HepG2 (cell line): ENCODE measurements around the gene PCDHB1. TPM values are rescaled to one million over a fixed set of nuclear protein-coding genes. Genes with fewer than 3 reads are reported as not detected.
A peak's percentile ranks its signal among the peaks of the same experiment; 100 is the strongest.

Experiments used
- BRCA1 ChIP-seq: sonication (generic); formaldehyde crosslinking; IDR thresholded peaks from 2 replicates; pipeline ENCODE4 v1.4.0; 2020; ENCODE audit warnings: missing genetic modification reagents
- CENPX ChIP-seq: sonication (generic); formaldehyde crosslinking; IDR thresholded peaks from 2 replicates; pipeline ENCODE4 v1.9.0; 2021; ENCODE audit warnings: mild to moderate bottlenecking, missing genetic modification reagents, moderate library complexity
- ETS1 ChIP-seq: sonication (generic); formaldehyde crosslinking; IDR thresholded peaks from 2 replicates; pipeline ENCODE4 v1.4.0; 2020; ENCODE audit warnings: missing genetic modification reagents
- ETV5 ChIP-seq: IDR thresholded peaks from 2 replicates; pipeline ENCODE4 v1.6.1; 2018; ENCODE audit warnings: missing biosample characterization, missing genetic modification reagents, inconsistent platforms, borderline replicate concordance
- GABPA ChIP-seq, 2 experiments: IDR thresholded peaks; 2 replicates each; pipeline ENCODE4 v1.6.1; 2011 to 2016; ENCODE audit warnings: low read depth in 2 of 2, low read length in 1 of 2, missing biosample characterization in 1 of 2, missing genetic modification characterization in 1 of 2
- GFI1 ChIP-seq: sonication (generic); formaldehyde crosslinking; IDR thresholded peaks from 2 replicates; pipeline ENCODE4 v1.5.0; 2020; ENCODE audit warnings: missing genetic modification reagents, mild to moderate bottlenecking, borderline replicate concordance
- HNF4A ChIP-seq: sonication (generic); formaldehyde crosslinking; IDR thresholded peaks from 2 replicates; pipeline ENCODE4 v1.4.0; 2020; ENCODE audit warnings: missing genetic modification reagents
- HOXA3 ChIP-seq: sonication (generic); formaldehyde crosslinking; IDR thresholded peaks from 2 replicates; pipeline ENCODE4 v1.5.0; 2020; ENCODE audit warnings: missing genetic modification reagents
- KLF16 ChIP-seq, 2 experiments: sonication (generic) in 1 of 2; formaldehyde crosslinking in 1 of 2; IDR thresholded peaks; 2 replicates each; pipeline versions ENCODE4 v1.6.1 to v1.8.0; 2016 to 2023; ENCODE audit warnings: missing genetic modification reagents in 2 of 2, missing compliant biosample characterization in 1 of 2
- MTF2 ChIP-seq: sonication (generic); formaldehyde crosslinking; IDR thresholded peaks from 2 replicates; pipeline ENCODE4 v1.5.0; 2020; ENCODE audit warnings: missing genetic modification reagents, borderline replicate concordance
- NKX3-1 ChIP-seq: sonication (generic); formaldehyde crosslinking; IDR thresholded peaks from 2 replicates; pipeline ENCODE4 v1.5.0; 2020; ENCODE audit warnings: missing genetic modification reagents
- NR3C1 ChIP-seq: sonication (generic); formaldehyde crosslinking; IDR thresholded peaks from 2 replicates; pipeline ENCODE4 v1.4.0; 2020; ENCODE audit warnings: missing genetic modification reagents
- NRL ChIP-seq: sonication (generic); formaldehyde crosslinking; IDR thresholded peaks from 2 replicates; pipeline ENCODE4 v1.5.0; 2020; ENCODE audit warnings: missing genetic modification reagents, mild to moderate bottlenecking, moderate library complexity, borderline replicate concordance
- POLR2AphosphoS2 ChIP-seq: IDR thresholded peaks from 2 replicates; pipeline ENCODE4 v1.6.1; 2011; ENCODE audit warnings: low read depth, low read length, improper control_type of control experiment
- RFXAP ChIP-seq: sonication (generic); formaldehyde crosslinking; IDR thresholded peaks from 2 replicates; pipeline ENCODE4 v1.4.0; 2020; ENCODE audit warnings: missing genetic modification reagents, borderline replicate concordance
- SMC3 ChIP-seq: IDR thresholded peaks from 2 replicates; pipeline ENCODE4 v1.6.1; 2011; ENCODE audit warnings: low read length, improper control_type of control experiment
- SP2 ChIP-seq: sonication (generic); formaldehyde crosslinking; IDR thresholded peaks from 2 replicates; pipeline ENCODE4 v1.5.1; 2020; ENCODE audit warnings: mild to moderate bottlenecking, missing genetic modification reagents
- TCF12 ChIP-seq, 2 experiments: fragments of 450-650 bp in 1 of 2; sonication (generic) in 1 of 2; formaldehyde crosslinking in 1 of 2; IDR thresholded peaks; 2 replicates each; pipeline versions ENCODE4 v1.6.1 to v1.8.0; 2017 to 2022; ENCODE audit warnings: antibody characterized with exemption in 1 of 2, mild to moderate bottlenecking in 1 of 2, missing genetic modification reagents in 1 of 2, moderate library complexity in 1 of 2
- ZBTB14 ChIP-seq: sonication (generic); formaldehyde crosslinking; IDR thresholded peaks from 2 replicates; pipeline ENCODE4 v1.4.0; 2020; ENCODE audit warnings: missing genetic modification reagents
- ZBTB39 ChIP-seq: sonication (generic); formaldehyde crosslinking; IDR thresholded peaks from 2 replicates; pipeline ENCODE4 v1.5.0; 2020; ENCODE audit warnings: missing genetic modification reagents
- ZHX1 ChIP-seq: sonication (generic); formaldehyde crosslinking; IDR thresholded peaks from 2 replicates; pipeline ENCODE4 v1.8.1; 2022; ENCODE audit warnings: low read depth, mild to moderate bottlenecking, missing genetic modification reagents
- ZNF577 ChIP-seq: sonication (generic); formaldehyde crosslinking; IDR thresholded peaks from 2 replicates; pipeline ENCODE4 v1.4.0; 2020; ENCODE audit warnings: mild to moderate bottlenecking, low read depth, missing genetic modification reagents, borderline replicate concordance
- polyA plus RNA-seq, 8 experiments: library from polyadenylated mRNA; depleted of rRNA in 3 of 8; stranded (reverse) in 7 of 8; unstranded in 1 of 8; fragments of >200 nt; fragmentation: Illumina TruSeq in 4 of 8; extraction: Trizol in 4 of 8; gene quantifications; 2 replicates each; pipeline versions ENCODE4 v1.2.1 to v1.2.3, GENCODE V29; 2011 to 2016; ENCODE audit warnings: low read depth in 4 of 8, missing spikeins in 1 of 8, mixed read lengths in 1 of 8; ENCODE audit not compliant: insufficient read depth in 1 of 8
- total RNA-seq, 5 experiments: library from RNA; depleted of rRNA; stranded (reverse); fragments of >200 nt; fragmentation: Illumina TruSeq; extraction: Trizol; gene quantifications; 2 replicates each; pipeline ENCODE4 v1.2.3, GENCODE V29; 2016; ENCODE audit warnings: low read depth in 1 of 5

PCDHB1 gene
- total and polyA plus RNA-seq, 2 of the 13 experiments (the other 11 are each of a cell fraction or from before 2014, with no cell fraction given) = not detected

- no peak; the same call in 1 of the 2 replicates for TF ChIP-seq ETS1 (CRISPR knock-in tag)
- TF ChIP-seq RFXAP (CRISPR knock-in tag) = 0 out of 2 replicates have a peak, but pooled peaks have one; percentile 30
- 0 out of 2 replicates have a peak, but pooled peaks have one; percentile 23 for TF ChIP-seq ZBTB14 (CRISPR knock-in tag)
- TF ChIP-seq CENPX (CRISPR knock-in tag) = no peak
- TF ChIP-seq HNF4A (CRISPR knock-in tag) = peak; percentile 19; the same call in 1 of the 2 replicates
- TF ChIP-seq GFI1 (CRISPR knock-in tag) = peak; percentile 43; the same call in 1 of the 2 replicates
- peak; percentile 78; the same call in 1 of the 2 replicates for TF ChIP-seq NKX3-1 (CRISPR knock-in tag)
- no peak for TF ChIP-seq MTF2
- 0 out of 2 replicates have a peak, but pooled peaks have one; percentile 44 for TF ChIP-seq BRCA1 (CRISPR knock-in tag)
- TF ChIP-seq TCF12 (IDR thresholded peaks at IDR 0.05) = no peak
- no peak for TF ChIP-seq TCF12 (CRISPR knock-in tag; IDR thresholded peaks at IDR 0.05)
- TF ChIP-seq KLF16 (CRISPR knock-in tag; IDR thresholded peaks at IDR 0.05) = peak in 1 of 2 experiments; percentile 50; a peak in 1 of 4 replicates
- TF ChIP-seq ZNF577 = no peak
- peak; percentile 83 for TF ChIP-seq SMC3
- no peak for TF ChIP-seq ZHX1
- TF ChIP-seq ETV5 (CRISPR knock-in tag) = 0 out of 2 replicates have a peak, but pooled peaks have one; percentile 43
- no peak for TF ChIP-seq POLR2AphosphoS2
- TF ChIP-seq NR3C1 (CRISPR knock-in tag) = no peak
- no peak for TF ChIP-seq ZBTB39 (CRISPR knock-in tag)
- peak; percentile 73; the same call in 1 of the 2 replicates for TF ChIP-seq HOXA3
- TF ChIP-seq SP2 (CRISPR knock-in tag) = 0 out of 2 replicates have a peak, but pooled peaks have one; percentile 23
- peak; percentile 56 for TF ChIP-seq GABPA (IDR thresholded peaks at IDR 0.05; ENCODE audit: low read depth, low read length)
- TF ChIP-seq GABPA (CRISPR knock-in tag; IDR thresholded peaks at IDR 0.05; ENCODE audit: low read depth) = peak; percentile 92
- TF ChIP-seq NRL (CRISPR knock-in tag) = no peak
Observed at GRCh38 chr5:141040771-141041426, 10.3 kb upstream of the PCDHB1 start (continued).
